AG08396 (cell line): ENCODE results near the gene TMEM39A.

Experiments used
- DNase-seq: peaks from one replicate; pipeline ENCODE4 v3.0.0; 2012; ENCODE audit warnings: low spot score, mixed read lengths

The TMEM39A gene, protein sequence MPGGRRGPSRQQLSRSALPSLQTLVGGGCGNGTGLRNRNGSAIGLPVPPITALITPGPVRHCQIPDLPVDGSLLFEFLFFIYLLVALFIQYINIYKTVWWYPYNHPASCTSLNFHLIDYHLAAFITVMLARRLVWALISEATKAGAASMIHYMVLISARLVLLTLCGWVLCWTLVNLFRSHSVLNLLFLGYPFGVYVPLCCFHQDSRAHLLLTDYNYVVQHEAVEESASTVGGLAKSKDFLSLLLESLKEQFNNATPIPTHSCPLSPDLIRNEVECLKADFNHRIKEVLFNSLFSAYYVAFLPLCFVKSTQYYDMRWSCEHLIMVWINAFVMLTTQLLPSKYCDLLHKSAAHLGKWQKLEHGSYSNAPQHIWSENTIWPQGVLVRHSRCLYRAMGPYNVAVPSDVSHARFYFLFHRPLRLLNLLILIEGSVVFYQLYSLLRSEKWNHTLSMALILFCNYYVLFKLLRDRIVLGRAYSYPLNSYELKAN

GRCh38 chr3:119463171-119464169 lies at the start of gene TMEM39A:
TSS of gene TMEM39A (minus strand) at chr3:119463615. CDS start at chr3:119462074, 1,541 bp downstream.
- peak; percentile 100 for DNase-seq

DNA sequence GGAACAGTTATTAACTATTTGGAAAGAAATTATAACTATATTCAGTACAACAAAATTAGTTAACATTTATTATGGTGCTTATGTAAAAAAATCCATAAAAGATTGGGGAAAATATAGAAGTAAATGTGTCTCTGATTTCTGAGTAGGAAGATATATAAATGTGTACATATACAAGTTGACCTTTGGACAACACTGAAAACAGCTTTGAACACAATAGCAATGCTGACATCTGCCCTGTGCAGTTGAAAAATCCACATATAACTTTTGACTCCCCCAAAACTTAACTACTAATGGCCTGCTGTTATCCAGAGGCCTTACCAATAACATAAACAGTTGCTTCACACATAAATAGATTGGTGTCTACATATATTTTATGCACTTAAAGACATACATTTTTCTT lies 47.3 kb upstream of the TMEM39A start:
- DNase-seq, result no peak

DNA sequence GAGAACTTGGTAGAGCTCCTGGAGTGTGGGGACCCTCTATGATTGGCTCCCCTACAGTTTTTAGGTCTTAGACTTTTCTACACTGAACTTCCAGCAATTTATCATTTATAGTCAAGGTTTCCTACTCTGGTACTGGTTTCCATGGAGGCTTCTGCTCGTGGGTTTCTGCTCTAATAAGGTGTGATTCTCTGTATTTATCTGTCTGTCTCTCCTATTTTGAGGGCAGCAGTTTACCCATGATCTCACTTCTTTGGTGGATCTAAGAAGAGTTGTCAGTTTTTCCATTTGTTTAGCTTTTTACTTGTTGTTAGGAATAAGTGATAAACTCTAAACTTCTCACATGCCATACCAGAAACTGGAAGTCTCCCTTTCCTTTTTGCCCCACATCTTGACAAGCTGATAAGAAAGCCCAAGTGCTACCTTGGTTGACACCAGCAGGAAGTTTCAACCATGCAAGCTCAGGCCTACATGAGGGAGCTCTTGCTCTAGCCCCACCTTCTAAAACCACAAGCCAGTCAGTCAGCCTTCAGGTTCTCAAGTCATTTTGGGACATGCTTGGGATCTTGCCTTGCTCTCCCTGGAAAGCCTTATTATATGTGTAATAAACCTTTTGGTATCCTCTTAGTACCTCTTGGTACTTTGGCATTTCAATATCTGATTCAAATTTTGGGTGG lies 44.9 kb upstream of the TMEM39A start:
- no peak for DNase-seq

DNA sequence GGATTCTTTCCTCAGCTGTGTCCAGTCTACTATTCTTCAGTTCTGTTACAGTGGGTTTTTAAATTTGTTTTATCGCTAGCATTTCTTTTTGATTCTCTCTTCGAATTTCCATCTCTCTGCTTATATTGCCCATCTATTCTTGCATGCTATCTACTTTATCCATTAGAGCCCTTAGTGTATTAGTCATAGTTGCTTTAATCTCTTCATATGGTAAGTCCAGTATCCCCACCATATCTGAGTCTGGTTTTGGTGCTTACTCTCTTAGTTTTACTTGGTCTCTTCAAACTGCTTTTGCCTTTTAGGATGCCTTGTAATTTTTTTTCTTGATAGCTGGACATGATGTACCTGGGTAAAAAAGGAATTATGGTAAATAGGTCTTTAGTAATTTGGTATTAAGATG lies 44.0 kb upstream of the TMEM39A start:
- no peak for DNase-seq

- DNase-seq, result no peak
Observed at GRCh38 chr3:119506631-119507030, 43.2 kb upstream of the TMEM39A start.

DNA sequence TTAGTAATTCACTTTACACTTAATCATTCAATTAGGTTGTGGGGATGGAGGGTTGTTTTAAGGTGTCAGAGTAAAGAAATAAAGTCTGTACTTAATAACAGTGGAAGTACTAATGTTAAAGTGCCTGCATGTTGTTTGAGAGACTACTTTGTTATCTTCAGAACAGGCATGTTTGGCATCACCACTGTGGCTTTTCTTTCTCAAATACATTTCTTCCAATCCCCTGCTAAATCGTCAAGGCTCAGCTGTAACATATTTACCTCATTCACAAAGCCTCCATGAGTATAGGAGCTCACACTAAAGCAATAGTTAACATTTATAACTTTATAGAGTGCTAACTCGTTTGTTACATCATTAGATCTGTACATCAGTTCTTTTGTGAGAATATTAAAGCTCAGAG lies 37.5 kb upstream of the TMEM39A start:
- DNase-seq, result no peak

DNA sequence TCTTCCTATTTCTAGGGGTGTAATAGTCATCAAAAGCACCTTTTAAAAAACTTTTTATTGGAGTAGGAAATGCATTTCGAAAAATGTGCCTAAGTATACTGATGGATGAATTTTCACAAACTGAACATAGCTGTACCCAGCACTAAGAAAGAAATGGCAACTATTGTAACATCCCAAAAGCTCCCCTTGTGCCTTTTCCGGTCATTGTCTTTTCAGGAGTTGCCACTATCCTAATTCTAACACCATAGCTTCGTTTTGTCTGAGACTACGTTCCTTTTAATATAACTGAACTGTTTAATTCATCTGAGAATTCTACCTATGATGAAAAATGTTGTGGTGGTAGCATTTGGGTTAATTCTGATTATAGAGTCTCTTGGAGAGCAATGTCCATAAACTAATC lies 36.9 kb upstream of the TMEM39A start:
- DNase-seq, result no peak

DNA sequence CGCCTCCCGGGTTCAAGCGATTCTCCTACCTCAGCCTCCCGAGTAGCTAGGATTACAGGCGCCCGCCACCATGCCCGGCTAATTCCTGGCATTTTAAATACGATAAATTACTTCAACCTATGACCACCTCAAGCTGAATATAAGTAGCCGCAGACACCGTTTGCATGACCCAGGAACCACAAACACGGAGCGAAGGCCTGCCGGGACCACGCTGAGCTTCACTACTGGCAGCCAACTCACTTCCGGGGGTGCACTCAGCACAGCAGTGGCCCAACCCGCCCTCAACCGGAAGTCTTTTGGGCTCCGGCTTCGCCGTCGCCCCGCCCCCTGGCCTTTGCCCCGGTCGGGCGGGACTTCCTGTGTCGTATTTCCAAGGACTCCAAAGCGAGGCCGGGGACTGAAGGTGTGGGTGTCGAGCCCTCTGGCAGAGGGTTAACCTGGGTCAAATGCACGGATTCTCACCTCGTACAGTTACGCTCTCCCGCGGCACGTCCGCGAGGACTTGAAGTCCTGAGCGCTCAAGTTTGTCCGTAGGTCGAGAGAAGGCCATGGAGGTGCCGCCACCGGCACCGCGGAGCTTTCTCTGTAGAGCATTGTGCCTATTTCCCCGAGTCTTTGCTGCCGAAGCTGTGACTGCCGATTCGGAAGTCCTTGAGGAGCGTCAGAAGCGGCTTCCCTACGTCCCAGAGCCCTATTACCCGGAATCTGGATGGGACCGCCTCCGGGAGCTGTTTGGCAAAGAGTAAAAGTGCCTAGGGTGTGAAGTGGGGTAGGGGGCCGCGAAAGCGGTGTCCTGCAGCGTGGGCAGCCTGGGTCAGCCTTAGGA lies 35.0 kb upstream of the TMEM39A start, which contains the start of gene TIMMDC1:
TIMMDC1 (plus strand) TSS at position 362 of the 826 bp plus-strand sequence; CDS start at position 549, 187 bp downstream.
- peak; percentile 98 for DNase-seq

GRCh38 chr3:119497820-119498185 lies 34.4 kb upstream of the TMEM39A start:
- DNase-seq, result peak; percentile 8

- no peak for DNase-seq
Observed at GRCh38 chr3:119494597-119494996, 31.2 kb upstream of the TMEM39A start.

GRCh38 chr3:119492810-119493209 lies 29.4 kb upstream of the TMEM39A start:
- DNase-seq, result no peak

DNA sequence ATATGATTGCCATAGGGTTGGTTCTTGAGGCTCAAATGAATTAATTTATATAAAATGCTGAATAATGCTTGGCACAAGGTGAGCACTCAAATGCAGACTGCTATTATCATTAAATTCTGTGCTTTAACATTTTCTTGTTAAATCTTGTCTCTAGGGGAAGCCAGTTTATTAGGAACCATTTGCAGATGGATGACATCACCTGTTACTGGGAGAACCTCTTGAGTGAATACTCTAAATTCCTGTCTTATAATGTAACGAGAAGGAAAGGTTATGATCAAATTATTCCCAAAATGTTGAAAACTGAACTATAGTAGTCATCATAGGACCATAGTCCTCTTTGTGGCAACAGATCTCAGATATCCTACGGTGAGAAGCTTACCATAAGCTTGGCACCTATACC lies 28.7 kb upstream of the TMEM39A start:
- DNase-seq, result no peak

- no peak for DNase-seq
Observed at GRCh38 chr3:119490153-119490552, 26.7 kb upstream of the TMEM39A start.

GRCh38 chr3:119485563-119485962 lies 22.1 kb upstream of the TMEM39A start:
- no peak for DNase-seq

DNA sequence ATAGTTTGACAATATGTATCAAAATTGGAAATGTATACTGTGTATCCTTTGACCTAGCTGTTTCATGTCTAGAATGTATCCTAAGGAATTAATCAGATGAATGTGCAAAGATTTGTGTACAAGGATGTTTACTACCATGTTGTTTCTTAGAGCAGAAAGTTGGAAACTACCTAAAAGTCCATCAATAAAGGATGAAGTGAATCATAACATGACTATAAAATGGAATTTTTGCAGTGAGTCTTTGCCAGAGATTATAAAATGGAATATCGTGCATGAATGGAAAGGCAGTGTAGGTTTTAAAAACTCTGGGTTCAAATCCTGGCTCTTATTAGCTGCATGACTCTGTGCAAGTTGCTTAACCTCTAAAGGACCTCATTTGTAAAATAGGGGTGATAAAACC lies 19.7 kb upstream of the TMEM39A start:
- DNase-seq, result no peak

DNA sequence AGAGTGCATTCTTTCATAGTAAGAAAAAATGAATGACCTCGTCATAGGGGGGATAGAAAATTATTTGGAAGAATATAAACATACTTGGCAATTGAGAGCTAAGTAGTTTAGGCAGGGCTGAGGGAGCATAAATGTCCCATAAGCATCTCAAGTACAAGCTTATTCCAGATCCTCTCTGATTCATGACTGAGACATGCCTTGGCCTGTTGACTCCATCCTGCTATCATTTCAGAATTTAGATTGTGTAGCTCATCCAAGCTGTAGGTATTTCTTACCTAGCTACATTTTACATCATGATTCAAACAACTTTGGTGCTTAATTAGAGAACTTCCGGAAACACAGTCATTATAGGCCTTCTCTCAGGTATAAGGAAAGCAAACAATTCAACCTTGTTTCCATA lies 17.7 kb upstream of the TMEM39A start:
- DNase-seq, result peak; percentile 12

GRCh38 chr3:119470866-119471265 lies 7.5 kb upstream of the TMEM39A start:
- no peak for DNase-seq

GRCh38 chr3:119469418-119470189 lies 6.2 kb upstream of the TMEM39A start:
- DNase-seq, result no peak

- DNase-seq, result no peak
Observed at GRCh38 chr3:119468041-119468440, 4.6 kb upstream of the TMEM39A start.

DNA sequence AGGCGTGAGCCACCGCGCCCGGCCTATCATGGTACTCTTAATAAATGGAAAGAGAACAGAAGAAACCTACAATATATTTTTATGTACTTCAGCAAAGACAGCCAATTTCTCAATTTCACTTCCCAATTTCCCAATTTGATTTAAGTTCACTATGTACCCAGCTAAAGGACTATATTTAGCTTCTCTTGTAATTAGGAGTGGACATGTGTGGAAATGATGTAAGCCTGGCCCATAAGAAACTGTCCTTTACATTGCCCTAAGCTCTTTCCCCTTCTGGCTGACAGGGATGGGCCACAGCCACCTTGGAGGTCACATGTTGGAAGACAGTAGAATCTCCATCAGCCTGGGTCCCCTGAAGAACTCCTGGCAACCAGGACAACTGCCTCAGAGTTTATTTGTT lies 6.2 kb downstream of the TMEM39A start:
- no peak for DNase-seq
